Skeletal muscle tissue (tissue), 4 donors: ENCODE data around the gene KBTBD4. TPM values are rescaled to one million over a fixed set of nuclear protein-coding genes. Genes with fewer than 3 reads are reported as not detected.
"Not testable (repeated sequence)": the region's sequence is repeated elsewhere in the genome, so short reads cannot be mapped to it uniquely, and the experiment has no call there.

ENCODE experiments used
- H3K27ac ChIP-seq: one replicate; pipeline ENCODE4 v1.7.0; 2013; ENCODE audit warnings: mild to moderate bottlenecking, low read depth, low read length, inconsistent platforms
- H3K27me3 ChIP-seq, 3 donors: one replicate each; pipeline ENCODE4 v1.7.0; 2013; ENCODE audit warnings: low read length in 3 of 3; ENCODE audit not compliant: control insufficient read depth in 3 of 3, insufficient read depth in 3 of 3
- H3K36me3 ChIP-seq, 3 donors: one replicate each; pipeline ENCODE4 v1.7.0; 2013; ENCODE audit warnings: low read length in 3 of 3; ENCODE audit not compliant: control insufficient read depth in 3 of 3, insufficient read depth in 3 of 3
- H3K4me1 ChIP-seq, 3 donors: one replicate each; pipeline ENCODE4 v1.7.0; 2013; ENCODE audit warnings: low read length in 3 of 3, mild to moderate bottlenecking in 3 of 3; ENCODE audit not compliant: control insufficient read depth in 3 of 3, insufficient read depth in 3 of 3
- H3K4me3 ChIP-seq, 3 donors: one replicate each; pipeline ENCODE4 v1.7.0; 2013; ENCODE audit warnings: low read length in 3 of 3
- H3K9ac ChIP-seq, 3 donors: one replicate each; pipeline ENCODE4 v1.7.0; 2013; ENCODE audit warnings: low read length in 3 of 3, mild to moderate bottlenecking in 3 of 3, moderate library complexity in 2 of 3, low read depth in 1 of 3
- H3K9me3 ChIP-seq, 3 donors: one replicate each; pipeline ENCODE4 v1.7.0; 2013; ENCODE audit warnings: low read length in 3 of 3; ENCODE audit not compliant: control insufficient read depth in 3 of 3
- total RNA-seq: library from RNA; depleted of rRNA; stranded (reverse); fragments of >200 nt; gene quantifications from one replicate; pipeline ENCODE4 v1.2.3, GENCODE V29; 2014
- donor health status: Osteomylitis.

Gene KBTBD4
- total RNA-seq, 1 donor from 2014 or later = 19.8 TPM

GRCh38 chr11:47532597-47533213 is 46.1 kb downstream of the KBTBD4 start:
- H3K4me1 ChIP-seq = peaks cover 7 to 30% (median 15%) of the 10 kb centered on the region in 3 donors
- H3K27me3 ChIP-seq = no peaks in the 10 kb centered on the region
- peak overlapping the region in 1 of 3 donors; percentile 25 for H3K9ac ChIP-seq
- H3K9me3 ChIP-seq = no peaks in the 10 kb centered on the region
- H3K27ac ChIP-seq = no peak overlapping the region
- no peak overlapping the region for H3K4me3 ChIP-seq
- no peaks in the 10 kb centered on the region for H3K36me3 ChIP-seq

- Histone ChIP-seq H3K4me3 (no peak overlapping the region), H3K27ac (no peak overlapping the region), H3K36me3 (no peaks in the 10 kb centered on the region), H3K9me3 (no peaks in the 10 kb centered on the region), H3K9ac (no peak overlapping the region), H3K4me1 (peaks cover 7 to 23% (median 17%) of the 10 kb centered on the region in 3 donors), H3K27me3 (no peaks in the 10 kb centered on the region)
These were observed 47.1 kb downstream of the KBTBD4 start for GRCh38 chr11:47531666-47532065.

GRCh38 chr11:47530721-47531120 is 48.0 kb downstream of the KBTBD4 start:
- H3K4me3 ChIP-seq, H3K27me3 ChIP-seq, H3K9ac ChIP-seq, H3K36me3 ChIP-seq, H3K9me3 ChIP-seq, H3K27ac ChIP-seq: not testable (repeated sequence)
- peaks cover 10 to 21% (median 19%) of the 10 kb centered on the region in 3 donors for H3K4me1 ChIP-seq

GRCh38 chr11:47529951-47530350 is 48.8 kb downstream of the KBTBD4 start:
- Histone ChIP-seq H3K36me3 (no peaks in the 10 kb centered on the region), H3K4me1 (peaks cover 16 to 28% (median 25%) of the 10 kb centered on the region in 3 donors), H3K4me3 (no peak overlapping the region), H3K27ac (no peak overlapping the region), H3K9ac (no peak overlapping the region), H3K27me3 (no peaks in the 10 kb centered on the region), H3K9me3 (no peaks in the 10 kb centered on the region)

- Histone ChIP-seq H3K27ac (no peak overlapping the region), H3K9me3 (no peaks in the 10 kb centered on the region), H3K4me1 (peaks cover 26 to 43% (median 34%) of the 10 kb centered on the region in 3 donors), H3K4me3 (no peak overlapping the region), H3K36me3 (no peaks in the 10 kb centered on the region), H3K27me3 (no peaks in the 10 kb centered on the region), H3K9ac (no peak overlapping the region)
These were observed 51.6 kb downstream of the KBTBD4 start for GRCh38 chr11:47527186-47527585.

DNA sequence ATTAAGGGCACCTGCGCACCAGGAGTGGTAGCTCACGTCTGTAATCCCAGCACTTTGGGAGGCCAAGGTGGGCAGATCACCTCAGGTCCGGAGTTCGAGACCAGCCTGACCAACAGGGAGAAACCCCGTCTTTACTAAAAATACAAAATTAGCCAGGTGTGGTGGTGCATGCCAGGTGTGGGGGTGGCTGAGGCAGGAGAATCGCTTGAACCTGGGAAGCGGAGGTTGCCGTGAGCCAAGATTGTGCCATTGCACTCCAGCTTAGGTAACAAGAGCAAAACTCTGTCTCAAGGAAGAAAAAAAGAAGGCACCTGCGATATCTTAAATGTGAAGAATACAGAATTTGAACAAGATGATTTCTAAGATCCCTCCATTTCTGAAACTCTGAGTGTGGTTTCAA is 52.7 kb downstream of the KBTBD4 start:
- not testable (repeated sequence) for H3K36me3 ChIP-seq, H3K9me3 ChIP-seq, H3K9ac ChIP-seq, H3K4me3 ChIP-seq, H3K27me3 ChIP-seq
- H3K27ac ChIP-seq = peak overlapping the region; percentile 91
- peaks cover 35 to 41% (median 37%) of the 10 kb centered on the region in 3 donors for H3K4me1 ChIP-seq

- H3K27me3 ChIP-seq = no peaks in the 10 kb centered on the region
- no peaks in the 10 kb centered on the region for H3K9me3 ChIP-seq
- H3K36me3 ChIP-seq = no peaks in the 10 kb centered on the region
- H3K27ac ChIP-seq = peak overlapping the region; percentile 91
- H3K4me3 ChIP-seq = peak overlapping the region; percentile 50 to 61 (median 55)
- H3K4me1 ChIP-seq = peaks cover 42 to 44% (median 44%) of the 10 kb centered on the region in 3 donors
- peak overlapping the region; percentile 71 to 77 (median 76) for H3K9ac ChIP-seq
These were observed 54.4 kb downstream of the KBTBD4 start for GRCh38 chr11:47524291-47524874.

- H3K4me1 ChIP-seq = peaks cover 47 to 49% (median 49%) of the 10 kb centered on the region in 3 donors
- H3K4me3 ChIP-seq = peak overlapping the region; percentile 55 to 61 (median 61)
- no peaks in the 10 kb centered on the region for H3K36me3 ChIP-seq
- H3K27ac ChIP-seq = peak overlapping the region; percentile 91
- no peaks in the 10 kb centered on the region for H3K9me3 ChIP-seq
- H3K27me3 ChIP-seq = no peaks in the 10 kb centered on the region
- H3K9ac ChIP-seq = peak overlapping the region; percentile 63 to 77 (median 76)
These were observed 55.1 kb downstream of the KBTBD4 start for GRCh38 chr11:47523490-47524225.
